ENCODE results near the gene URGCP. TPM values are rescaled to one million over a fixed set of nuclear protein-coding genes. Genes with fewer than 3 reads are reported as not detected.
A peak's percentile ranks its signal among the peaks of the same experiment; 100 is the strongest.

Gene URGCP
- polyA plus RNA-seq, 3 donors from 2014 or later, result 9.4 to 18.9 (median 10.9) TPM

DNA sequence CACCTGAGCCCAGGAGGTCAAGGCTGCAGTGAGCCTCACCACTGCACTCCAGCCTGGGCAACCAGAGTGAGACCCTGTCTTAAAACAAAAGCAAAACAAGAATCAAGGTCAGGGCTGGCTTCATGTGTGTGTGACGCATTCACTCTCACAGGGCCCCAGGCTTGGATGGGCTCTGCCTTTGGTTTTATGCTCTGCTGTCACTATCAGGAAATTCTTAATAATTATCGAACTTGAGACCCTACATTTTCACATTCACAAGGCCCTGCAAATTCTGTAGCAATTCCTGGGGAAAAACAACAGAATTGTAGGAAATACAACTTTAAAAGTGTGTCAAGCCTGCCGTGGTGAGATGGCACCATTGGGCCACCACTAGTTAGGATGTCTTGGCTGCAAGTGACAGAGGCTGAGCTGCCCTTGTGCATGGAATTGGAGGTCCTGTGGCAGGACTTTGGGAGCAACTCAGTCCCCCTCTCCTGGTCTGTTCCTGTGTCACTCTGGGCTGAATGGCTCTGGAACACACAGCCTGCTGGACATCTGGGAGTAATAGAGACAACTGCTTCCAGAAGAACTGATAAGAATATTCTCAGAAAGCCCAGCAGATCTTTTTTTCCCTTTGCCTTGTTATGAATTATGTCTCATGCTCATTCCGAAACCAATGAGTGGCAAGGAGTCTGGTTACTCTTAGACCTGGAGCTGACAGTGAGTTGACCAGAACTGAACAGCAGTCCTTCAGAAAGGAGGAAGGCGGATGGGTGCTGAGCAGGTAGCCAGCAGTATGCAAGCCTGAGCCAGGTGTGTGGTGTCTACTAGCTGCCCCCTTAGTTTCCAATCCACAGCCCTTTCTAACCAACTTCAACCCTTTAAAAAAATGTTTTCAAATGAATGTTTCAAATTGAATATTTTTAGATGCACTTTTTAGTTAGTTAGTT lies 23.4 kb upstream of the URGCP start:
- no peak overlapping the region for H3K4me3 Mint-ChIP-seq
- peaks cover 14 to 26% of the 10 kb centered on the region in 2 donors for H3K4me1 Mint-ChIP-seq
- no peak for DNase-seq
- no peaks in the 10 kb centered on the region for H3K9me3 Mint-ChIP-seq
- peaks cover 0 to 5% (median 0%) of the 10 kb centered on the region in 3 donors for H3K36me3 Mint-ChIP-seq
- H3K27me3 Mint-ChIP-seq (ENCODE audit: low read depth in 3 of 3), result peaks cover 0 to 2% (median 0%) of the 10 kb centered on the region in 3 donors
- H3K27ac Mint-ChIP-seq, result no peak overlapping the region

DNA sequence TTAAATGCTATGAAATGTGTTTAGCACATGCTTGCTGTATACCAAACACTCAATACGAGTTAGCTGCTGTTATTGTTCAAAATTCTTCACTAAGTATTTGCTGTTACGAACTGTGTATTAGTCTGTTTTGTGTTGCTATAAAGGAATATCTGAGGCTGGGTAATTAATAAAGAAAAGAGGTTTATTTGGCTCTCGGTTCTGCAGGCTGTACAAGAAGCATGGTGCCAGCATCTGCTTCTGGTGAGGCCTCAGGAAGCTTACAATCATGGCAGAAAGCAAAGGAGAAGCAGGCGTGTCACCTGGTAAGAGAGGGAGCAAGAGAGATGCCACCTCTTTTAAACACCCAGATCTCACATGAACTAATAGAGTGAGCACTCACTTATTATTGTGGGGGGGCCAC lies 21.4 kb upstream of the URGCP start:
- Mint-ChIP-seq H3K9me3 (no peaks in the 10 kb centered on the region), H3K27ac (peak overlapping the region in 3 of 6 donors; percentile 24 to 86 (median 41)), H3K36me3 (peaks cover 0 to 5% (median 0%) of the 10 kb centered on the region in 3 donors), H3K4me1 (peaks cover 19 to 32% of the 10 kb centered on the region in 2 donors), H3K4me3 (peak overlapping the region; percentile 27 to 71 (median 66)), H3K27me3 (ENCODE audit: low read depth in 3 of 3) (peaks cover 0 to 2% (median 0%) of the 10 kb centered on the region in 3 donors)
- DNase-seq, result no peak

- peaks cover 0 to 2% (median 0%) of the 10 kb centered on the region in 3 donors for H3K27me3 Mint-ChIP-seq (ENCODE audit: low read depth in 3 of 3)
- H3K36me3 Mint-ChIP-seq, result peaks cover 0 to 5% (median 0%) of the 10 kb centered on the region in 3 donors
- H3K4me1 Mint-ChIP-seq, result peaks cover 19 to 32% of the 10 kb centered on the region in 2 donors
Observed at GRCh38 chr7:43926798-43927123, 20.4 kb upstream of the URGCP start.

GRCh38 chr7:43925984-43926797 lies 19.8 kb upstream of the URGCP start, which contains the start of gene UBE2D4:
UBE2D4 (plus strand) TSS chr7:43926436; CDS start chr7:43926533, 97 bp downstream.
- DNase-seq, result peak; percentile 81 to 83 (median 83)
- H3K27ac Mint-ChIP-seq, result peak within 1 kb of the TSS; percentile 86 to 96 (median 93)
- peaks cover 0 to 5% (median 0%) of the 10 kb centered on the region in 3 donors for H3K36me3 Mint-ChIP-seq
- peaks cover 19 to 32% of the 10 kb centered on the region in 2 donors for H3K4me1 Mint-ChIP-seq
- peaks cover 0 to 2% (median 0%) of the 10 kb centered on the region in 3 donors for H3K27me3 Mint-ChIP-seq (ENCODE audit: low read depth in 3 of 3)
- H3K4me3 Mint-ChIP-seq, result peak within 1 kb of the TSS; percentile 85 to 94 (median 89)
- H3K9me3 Mint-ChIP-seq, result no peaks in the 10 kb centered on the region

More at GRCh38 chr7:43926798-43927123, 20.4 kb upstream of the URGCP start:
- no peak for DNase-seq
- no peaks in the 10 kb centered on the region for H3K9me3 Mint-ChIP-seq
- peak overlapping the region; percentile 85 to 92 (median 89) for H3K4me3 Mint-ChIP-seq
- H3K27ac Mint-ChIP-seq, result peak overlapping the region; percentile 86 to 96 (median 93)

DNA sequence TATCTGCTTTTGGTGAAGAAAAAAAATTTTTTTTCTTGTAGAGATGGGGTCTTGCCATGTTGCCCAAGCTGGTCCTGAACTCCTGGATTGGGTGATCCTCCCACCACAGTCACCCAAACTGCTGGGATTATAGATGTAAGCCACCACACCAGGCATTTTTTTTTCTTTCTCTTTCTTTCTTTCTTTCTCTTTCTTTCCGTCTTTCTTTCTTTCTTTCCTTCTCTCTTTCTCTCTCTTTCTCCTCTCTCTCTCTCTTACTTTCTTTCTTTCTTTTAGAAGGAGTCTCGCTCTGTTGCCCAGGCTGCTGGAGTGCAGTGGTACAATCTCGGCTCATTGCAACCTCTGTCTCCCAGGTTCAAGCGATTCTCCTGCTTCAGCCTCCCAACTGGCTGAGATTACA lies 16.3 kb upstream of the URGCP start:
- no peak overlapping the region for H3K4me3 Mint-ChIP-seq
- no peak overlapping the region for H3K27ac Mint-ChIP-seq
- no peaks in the 10 kb centered on the region for H3K36me3 Mint-ChIP-seq
- H3K27me3 Mint-ChIP-seq (ENCODE audit: low read depth in 3 of 3), result peaks cover 0 to 2% (median 0%) of the 10 kb centered on the region in 3 donors
- no peaks in the 10 kb centered on the region for H3K9me3 Mint-ChIP-seq
- H3K4me1 Mint-ChIP-seq, result peaks cover 19 to 29% of the 10 kb centered on the region in 2 donors
- no peak for DNase-seq

- Mint-ChIP-seq H3K4me1 (peaks cover 12 to 17% of the 10 kb centered on the region in 2 donors), H3K4me3 (no peak overlapping the region), H3K27ac (no peak overlapping the region), H3K36me3 (no peaks in the 10 kb centered on the region), H3K9me3 (no peaks in the 10 kb centered on the region), H3K27me3 (ENCODE audit: low read depth in 3 of 3) (no peaks in the 10 kb centered on the region)
- DNase-seq, result no peak
Observed at GRCh38 chr7:43921423-43921822, 15.0 kb upstream of the URGCP start.

DNA sequence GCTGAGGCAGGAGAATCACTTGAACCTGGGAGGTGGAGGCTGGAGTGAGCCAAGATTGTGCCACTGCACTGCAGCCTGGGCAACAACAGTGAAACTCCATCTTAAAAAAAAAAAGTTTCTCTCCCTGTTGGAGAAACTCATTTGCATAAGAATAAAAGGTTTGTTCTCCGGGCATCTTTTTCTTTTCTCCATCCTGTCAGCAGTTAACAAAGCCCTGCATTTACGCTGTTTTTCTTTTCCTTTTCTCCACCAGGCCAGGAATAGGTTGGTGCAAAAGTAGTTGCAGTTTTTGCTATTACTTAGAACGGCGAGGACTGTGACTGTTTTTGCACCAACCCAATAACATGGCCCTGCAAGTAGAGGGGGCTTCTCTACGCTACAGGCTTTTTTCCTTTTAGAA lies 9.5 kb upstream of the URGCP start:
- no peak for DNase-seq
- no peak overlapping the region for H3K4me3 Mint-ChIP-seq
- H3K36me3 Mint-ChIP-seq, result no peaks in the 10 kb centered on the region
- H3K4me1 Mint-ChIP-seq, result no peaks in the 10 kb centered on the region
- H3K9me3 Mint-ChIP-seq, result no peaks in the 10 kb centered on the region
- no peak overlapping the region for H3K27ac Mint-ChIP-seq
- no peaks in the 10 kb centered on the region for H3K27me3 Mint-ChIP-seq (ENCODE audit: low read depth in 3 of 3)

GRCh38 chr7:43914795-43915194 lies 8.4 kb upstream of the URGCP start:
- Mint-ChIP-seq H3K4me3 (no peak overlapping the region), H3K27me3 (ENCODE audit: low read depth in 3 of 3) (peaks cover 0 to 1% (median 0%) of the 10 kb centered on the region in 3 donors), H3K27ac (no peak overlapping the region), H3K9me3 (no peaks in the 10 kb centered on the region), H3K4me1 (no peaks in the 10 kb centered on the region), H3K36me3 (no peaks in the 10 kb centered on the region)
- DNase-seq, result no peak

- Mint-ChIP-seq H3K9me3 (no peaks in the 10 kb centered on the region), H3K27me3 (ENCODE audit: low read depth in 3 of 3) (peaks cover 0 to 2% (median 1%) of the 10 kb centered on the region in 3 donors), H3K4me3 (peak overlapping the region; percentile 94 to 96 (median 94)), H3K36me3 (no peaks in the 10 kb centered on the region), H3K27ac (peak overlapping the region; percentile 80 to 96 (median 92)), H3K4me1 (peaks cover 23 to 33% of the 10 kb centered on the region in 2 donors)
- peak; percentile 7 to 14 (median 11) for DNase-seq
Observed at GRCh38 chr7:43905956-43906330, 453 bp downstream of the URGCP start.

DNA sequence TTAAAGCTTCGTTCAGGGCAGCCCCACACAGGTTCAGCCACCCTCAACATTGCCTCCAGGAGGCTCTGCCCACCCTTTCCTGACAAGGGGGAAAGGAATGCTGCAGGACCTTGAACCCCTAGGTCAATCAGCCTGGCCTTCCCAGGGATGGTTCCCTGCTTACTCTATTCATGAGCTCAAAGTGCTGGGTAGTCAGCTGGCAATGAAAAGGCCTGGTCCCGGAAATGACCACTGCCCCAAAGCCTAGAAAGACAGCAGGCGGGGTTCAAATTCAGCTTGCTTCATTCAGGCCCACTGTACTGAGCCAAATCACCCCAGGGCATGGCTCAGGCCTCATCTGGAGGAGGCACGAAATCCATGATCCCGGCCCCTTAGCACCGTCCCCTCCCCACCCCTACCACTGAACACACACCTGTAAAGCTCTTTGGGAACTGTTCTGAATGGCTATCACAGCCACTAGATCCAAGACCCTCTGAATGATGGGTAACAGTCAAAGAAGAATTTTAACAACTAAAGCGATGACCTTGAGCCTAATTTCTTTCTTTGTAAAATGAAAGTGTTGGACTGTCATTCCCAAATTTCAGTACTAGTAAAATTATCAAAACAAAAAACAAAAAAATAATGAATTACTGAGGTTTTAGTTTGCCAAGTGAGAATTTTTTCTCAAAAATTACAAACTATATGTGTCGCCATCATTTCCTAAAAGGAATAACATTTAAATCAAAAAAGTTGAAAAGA lies 1.0 kb downstream of the URGCP start:
- Mint-ChIP-seq H3K27ac (peak overlapping the region; percentile 80 to 96 (median 92)), H3K4me1 (peaks cover 23 to 33% of the 10 kb centered on the region in 2 donors), H3K9me3 (no peaks in the 10 kb centered on the region), H3K4me3 (peak overlapping the region; percentile 94 to 96 (median 94)), H3K36me3 (no peaks in the 10 kb centered on the region), H3K27me3 (ENCODE audit: low read depth in 3 of 3) (peaks cover 0 to 2% (median 0%) of the 10 kb centered on the region in 3 donors)
- DNase-seq, result no peak

DNA sequence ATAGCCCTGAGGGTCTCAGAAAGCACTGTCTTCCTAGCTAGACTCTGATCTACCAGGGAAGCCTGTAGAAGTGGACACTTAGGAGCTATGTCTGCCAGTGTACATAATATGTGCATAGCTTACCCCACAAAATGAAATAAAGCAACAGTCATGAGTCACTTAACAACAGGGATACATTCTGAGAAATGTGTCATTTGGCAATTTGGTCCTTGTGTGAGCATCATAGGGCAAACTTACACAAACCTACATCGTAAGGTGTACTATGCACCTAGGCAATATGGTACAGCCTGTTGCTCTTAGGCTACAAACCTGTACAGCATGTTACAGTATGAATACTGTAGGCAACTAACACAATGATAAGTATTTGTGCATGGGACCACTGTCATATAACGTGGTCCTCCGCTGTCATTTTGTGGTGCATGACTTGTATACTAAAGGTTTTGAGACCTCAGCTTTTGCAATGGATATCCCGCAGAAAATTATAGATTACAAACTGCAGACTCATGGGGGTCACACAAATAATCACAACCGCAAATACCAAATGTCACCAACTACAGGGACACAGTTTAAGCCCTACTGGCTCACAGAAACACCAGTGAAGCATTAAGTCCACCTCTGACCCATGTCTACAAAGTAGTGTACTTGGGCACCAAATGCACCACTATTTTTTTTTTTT lies 1.7 kb downstream of the URGCP start:
- Mint-ChIP-seq H3K36me3 (no peaks in the 10 kb centered on the region), H3K9me3 (no peaks in the 10 kb centered on the region), H3K4me1 (peaks cover 23 to 33% of the 10 kb centered on the region in 2 donors), H3K4me3 (peak overlapping the region in 4 of 5 donors; percentile 5 to 96 (median 95)), H3K27me3 (ENCODE audit: low read depth in 3 of 3) (peaks cover 0 to 2% (median 0%) of the 10 kb centered on the region in 3 donors), H3K27ac (peak overlapping the region in 1 of 6 donors; percentile 96)
- no peak for DNase-seq

DNA sequence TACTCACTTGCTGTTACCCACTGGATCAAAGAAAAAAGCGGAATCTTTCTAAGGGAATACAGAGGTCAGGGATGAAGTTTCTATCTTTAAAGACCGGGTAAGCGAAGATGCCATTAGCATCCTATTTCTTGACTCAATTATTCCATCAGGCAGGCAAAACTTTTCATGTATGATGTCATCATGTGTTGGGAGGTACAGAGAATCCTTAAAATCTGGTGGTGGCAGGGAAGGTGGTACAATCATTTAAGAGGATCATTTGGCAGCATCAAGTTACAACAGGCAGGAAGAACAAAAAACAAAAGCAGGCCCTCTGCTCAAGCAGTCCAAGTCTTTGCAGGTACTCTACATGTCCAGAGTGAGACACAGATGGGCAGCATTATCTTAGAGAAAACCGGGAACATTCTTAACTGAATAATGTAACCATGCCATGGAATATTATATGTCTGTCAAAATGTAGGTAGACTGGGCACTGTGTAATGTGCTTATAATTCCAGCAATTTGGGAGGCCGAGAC lies 3.8 kb downstream of the URGCP start:
- H3K27me3 Mint-ChIP-seq (ENCODE audit: low read depth in 3 of 3), result peaks cover 0 to 2% (median 0%) of the 10 kb centered on the region in 3 donors
- no peak overlapping the region for H3K4me3 Mint-ChIP-seq
- H3K4me1 Mint-ChIP-seq, result peaks cover 23 to 33% of the 10 kb centered on the region in 2 donors
- H3K27ac Mint-ChIP-seq, result peak overlapping the region in 1 of 6 donors; percentile 1
- H3K36me3 Mint-ChIP-seq, result no peaks in the 10 kb centered on the region
- no peaks in the 10 kb centered on the region for H3K9me3 Mint-ChIP-seq
- DNase-seq, result no peak

All from immature natural killer cell (primary cell).